NCI-H774 (cell line): ENCODE measurements around the gene C11orf21.
A peak's percentile ranks its signal among the peaks of the same experiment; 100 is the strongest.
"Not testable (repeated sequence)": the region's sequence is repeated elsewhere in the genome, so short reads cannot be mapped to it uniquely, and the experiment has no call there.

Experiments used
- DNase-seq: peaks from one replicate; lab custom pipeline; 2025; lab: John Stamatoyannopoulos, UW

Gene C11orf21

GRCh38 chr11:2295971-2296912, 5.5 kb downstream of the C11orf21 start:
- DNase-seq: no peak

- DNase-seq: no peak
Observed at GRCh38 chr11:2294926-2295290, 6.8 kb downstream of the C11orf21 start.

GRCh38 chr11:2293984-2294925, 7.5 kb downstream of the C11orf21 start:
- DNase-seq: no peak

- no peak for DNase-seq
Observed at GRCh38 chr11:2293531-2293971, 8.2 kb downstream of the C11orf21 start.

GRCh38 chr11:2290351-2290841, 11.3 kb downstream of the C11orf21 start:
- DNase-seq: peak; percentile 9

- no peak for DNase-seq
Observed at GRCh38 chr11:2289859-2290258, 11.9 kb downstream of the C11orf21 start.

GRCh38 chr11:2289350-2289749, 12.4 kb downstream of the C11orf21 start:
- DNase-seq: no peak

GRCh38 chr11:2287091-2287490, 14.6 kb downstream of the C11orf21 start:
- DNase-seq: no peak

GRCh38 chr11:2286350-2286749, 15.4 kb downstream of the C11orf21 start:
- not testable (repeated sequence) for DNase-seq

- no peak for DNase-seq
Observed at GRCh38 chr11:2280208-2280607, 21.5 kb downstream of the C11orf21 start.

GRCh38 chr11:2277933-2278523, 23.7 kb downstream of the C11orf21 start:
- DNase-seq: no peak

- DNase-seq: no peak
Observed at GRCh38 chr11:2277008-2277346, 24.7 kb downstream of the C11orf21 start.

GRCh38 chr11:2276280-2277007, 25.3 kb downstream of the C11orf21 start:
- no peak for DNase-seq

- no peak for DNase-seq
Observed at GRCh38 chr11:2275334-2276279, 26.1 kb downstream of the C11orf21 start.

- DNase-seq: no peak
Observed at GRCh38 chr11:2273771-2274170, 27.9 kb downstream of the C11orf21 start.

GRCh38 chr11:2273311-2273710, 28.4 kb downstream of the C11orf21 start:
- no peak for DNase-seq

- DNase-seq: no peak
Observed at GRCh38 chr11:2272946-2273280, 28.8 kb downstream of the C11orf21 start.

GRCh38 chr11:2272228-2272945, 29.3 kb downstream of the C11orf21 start:
- no peak for DNase-seq

GRCh38 chr11:2271327-2272227, 30.1 kb downstream of the C11orf21 start:
- no peak for DNase-seq
